Left ventricle myocardium superior (tissue), 1 donor: ENCODE results near the gene FXYD5. TPM values are rescaled to one million over a fixed set of nuclear protein-coding genes. Genes with fewer than 3 reads are reported as not detected.
A peak's percentile ranks its signal among the peaks of the same experiment; 100 is the strongest.
"Not testable (repeated sequence)": the region's sequence is repeated elsewhere in the genome, so short reads cannot be mapped to it uniquely, and the experiment has no call there.

Experiments used
- ATAC-seq: fragments of 200-7000 bp; cut with Tn5 transposase; one replicate; pipeline ENCODE4 v1.9.1; 2020; ENCODE audit warnings: mild to moderate bottlenecking, moderate library complexity
- DNase-seq: peaks from one replicate; pipeline ENCODE4 v3.0.0-alpha.2; 2020
- intact Hi-C: fragments of 100-400 bp; cut with micrococcal nuclease; formaldehyde crosslinking; loops from one replicate; pipeline ENCODE4 v1.11.0; 2022
- total RNA-seq: library from RNA; stranded (reverse); fragmentation: NEBNext Ultra II Directional; extraction: Animal tissue kit (Norgen Biotek cat#: 25700); gene quantifications from one replicate; pipeline ENCODE4 v1.2.1, GENCODE V29; 2021
- donor health status: DM: no; HTN: yes; CAD: no; lungs with severe emphysema.

FXYD5 gene
- total RNA-seq, 1 donor from 2014 or later: 21.2 TPM

DNA sequence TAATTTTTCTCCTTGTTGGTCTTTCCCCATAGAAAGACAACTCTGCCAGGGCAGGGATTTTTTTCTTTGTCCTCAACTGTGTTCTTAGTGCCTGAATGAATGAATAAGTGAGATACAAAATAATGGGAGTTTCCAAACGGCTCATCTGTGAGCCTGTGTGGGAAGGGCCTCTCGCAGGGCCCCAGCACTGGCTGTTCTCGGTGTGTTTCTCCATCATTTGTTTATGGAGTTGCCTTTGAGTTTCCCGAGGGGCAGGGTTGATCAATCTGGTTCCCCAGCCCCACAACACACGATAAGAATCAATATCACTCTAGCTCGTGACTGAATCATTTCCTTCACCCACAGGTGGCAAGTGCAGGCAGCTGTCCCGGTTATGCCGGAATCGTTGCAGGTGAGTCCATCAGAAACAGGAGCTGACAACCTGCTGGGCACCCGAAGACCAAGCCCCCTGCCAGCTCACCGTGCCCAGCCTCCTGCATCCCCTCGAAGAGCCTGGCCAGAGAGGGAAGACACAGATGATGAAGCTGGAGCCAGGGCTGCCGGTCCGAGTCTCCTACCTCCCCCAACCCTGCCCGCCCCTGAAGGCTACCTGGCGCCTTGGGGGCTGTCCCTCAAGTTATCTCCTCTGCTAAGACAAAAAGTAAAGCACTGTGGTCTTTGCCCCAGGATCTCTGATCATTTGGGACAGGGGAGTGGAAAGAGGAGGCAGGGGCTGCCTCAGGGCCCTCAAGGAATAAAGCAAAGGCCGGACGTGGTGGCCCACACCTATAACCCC lies 14.9 kb downstream of the FXYD5 start:
- DNase-seq (no peak), ATAC-seq (no peak)
- intact Hi-C loops: no loop called here

DNA sequence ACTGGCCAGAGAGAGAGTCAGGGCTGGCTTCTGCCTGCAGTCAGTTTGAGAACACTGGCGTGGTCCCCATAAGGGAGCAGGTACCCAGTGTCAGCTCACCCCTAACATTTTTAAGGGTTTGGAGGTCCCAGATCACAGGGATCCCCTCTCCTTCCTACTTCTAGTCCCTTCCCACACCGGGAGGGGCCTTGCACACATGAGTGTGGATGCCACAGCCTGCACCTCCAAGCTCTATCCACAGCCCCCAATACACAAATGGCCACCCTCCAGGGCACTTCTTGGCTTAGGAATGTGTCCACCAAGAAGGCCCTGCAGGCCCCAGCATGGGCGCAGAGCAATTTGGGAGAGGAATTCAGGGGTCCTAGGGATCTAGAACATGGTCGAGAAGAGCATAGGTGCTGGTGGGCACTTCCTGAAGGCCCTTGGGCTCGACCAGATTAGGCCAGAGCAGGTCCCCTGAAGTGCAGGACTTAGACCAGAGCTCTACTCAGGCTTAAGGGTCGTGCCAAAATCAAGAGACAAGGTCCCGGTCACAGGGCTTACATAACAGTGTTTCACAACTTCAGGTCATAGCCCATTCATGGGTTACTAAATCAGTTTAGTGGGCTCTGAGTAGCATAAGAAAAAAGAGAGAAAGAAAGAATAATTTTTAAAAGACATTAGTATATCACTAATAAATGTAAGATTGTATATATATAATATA lies 16.0 kb downstream of the FXYD5 start:
- no peak for DNase-seq
- peak; percentile 26 for ATAC-seq
- intact Hi-C loops: no loop called here

DNA sequence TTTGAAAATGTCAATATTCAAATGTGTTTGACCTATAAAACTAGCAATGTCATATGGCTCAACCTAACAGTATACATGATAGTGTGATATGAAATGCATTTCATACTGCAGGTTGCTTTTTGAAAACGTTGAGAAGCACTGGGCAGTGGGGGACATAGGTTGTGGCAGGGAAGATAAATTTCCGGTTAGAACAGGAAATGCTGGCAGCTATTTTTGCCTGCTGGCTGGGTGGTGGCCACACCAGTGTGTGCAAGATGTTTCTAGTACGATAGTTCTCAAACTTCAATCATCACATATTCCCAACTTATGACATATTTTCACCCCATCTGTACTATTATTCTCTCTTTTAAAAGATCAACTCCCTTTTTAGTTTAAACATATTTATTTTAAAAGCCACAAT lies 17.2 kb downstream of the FXYD5 start:
- DNase-seq (no peak), ATAC-seq (no peak)
- intact Hi-C loops: no loop called here

DNA sequence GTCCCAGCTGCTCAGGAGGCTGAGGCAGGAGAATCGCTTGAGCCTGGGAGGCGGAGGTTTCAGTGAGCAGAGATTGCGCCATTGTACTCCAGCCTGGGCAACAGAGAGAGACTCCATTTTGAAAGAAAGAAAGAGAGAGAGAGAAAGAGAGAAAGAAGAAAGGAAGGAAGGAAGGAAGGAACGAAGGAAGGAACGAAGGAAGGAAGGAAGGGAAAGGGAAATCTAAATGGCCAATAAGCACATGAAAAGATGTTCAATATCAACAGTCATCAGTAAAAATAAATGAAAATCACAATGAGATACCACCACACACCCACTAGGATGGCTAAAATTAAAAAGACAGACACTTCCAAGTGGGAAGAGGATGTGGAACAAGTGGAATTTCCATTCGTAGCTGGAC lies 19.7 kb downstream of the FXYD5 start:
- intact Hi-C loops: no loop called here
- ATAC-seq (no peak), DNase-seq (no peak)

DNA sequence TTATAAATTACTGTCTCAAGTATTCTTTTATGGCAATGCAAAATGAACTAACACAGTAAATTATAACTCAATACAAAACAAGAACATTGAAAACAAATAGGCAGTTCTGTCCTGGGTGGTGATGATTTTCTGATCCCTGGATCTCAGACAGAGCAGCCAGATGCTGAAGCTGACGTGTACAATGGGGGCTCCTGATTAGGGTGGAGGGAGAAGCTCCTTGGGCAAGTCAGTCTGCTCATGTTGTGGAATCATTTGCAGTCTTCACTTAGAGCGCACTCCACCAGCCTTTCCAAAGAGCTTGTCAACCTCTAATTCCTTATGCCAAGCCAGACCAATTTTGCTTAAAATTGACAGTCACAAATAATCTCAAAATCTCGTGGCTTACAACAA lies 21.6 kb downstream of the FXYD5 start:
- intact Hi-C loops: no loop called here
- DNase-seq (no peak), ATAC-seq (no peak)

DNA sequence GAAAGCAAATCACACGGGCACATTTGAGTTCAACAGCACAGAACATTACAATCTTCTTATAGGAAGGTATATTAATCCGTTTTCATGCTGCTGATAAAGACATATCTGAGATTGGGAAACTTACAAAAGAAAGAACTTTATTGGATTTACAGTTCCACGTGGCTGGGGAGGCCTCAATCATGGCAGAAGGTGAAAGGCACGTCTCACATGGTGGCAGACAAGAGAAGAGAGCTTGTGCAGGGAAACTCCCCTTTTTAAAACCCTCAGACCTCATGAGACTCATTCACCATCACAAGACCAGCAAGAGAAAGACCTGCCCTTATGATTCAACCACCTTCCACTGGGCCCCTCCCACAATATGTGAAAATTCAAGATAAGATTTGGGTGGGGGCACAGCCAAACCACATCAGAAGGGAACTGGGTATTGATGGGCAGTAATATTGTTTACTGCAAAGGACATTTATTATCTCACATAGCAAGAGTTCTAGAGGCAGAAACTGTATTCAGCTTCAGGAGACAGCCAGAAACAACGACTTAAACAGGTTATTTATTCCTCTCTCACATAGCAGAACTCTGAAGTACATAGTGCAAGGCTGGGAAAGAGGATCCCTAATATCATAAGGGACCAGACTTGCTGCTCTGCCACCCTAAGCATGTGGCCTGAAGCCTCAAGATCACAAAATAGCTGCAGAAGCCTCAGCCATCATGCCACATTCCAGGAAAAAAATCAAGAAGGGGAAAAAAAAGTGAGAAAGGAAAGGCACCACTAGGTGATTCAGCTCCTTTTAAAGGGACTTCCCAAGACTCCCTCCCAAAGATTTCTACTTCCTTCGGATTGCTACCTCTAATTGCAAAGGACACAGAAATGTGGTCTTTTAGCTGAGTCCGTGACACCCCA lies 23.1 kb downstream of the FXYD5 start:
- ATAC-seq (no peak), DNase-seq (no peak)
- intact Hi-C loops: no loop called here

DNA sequence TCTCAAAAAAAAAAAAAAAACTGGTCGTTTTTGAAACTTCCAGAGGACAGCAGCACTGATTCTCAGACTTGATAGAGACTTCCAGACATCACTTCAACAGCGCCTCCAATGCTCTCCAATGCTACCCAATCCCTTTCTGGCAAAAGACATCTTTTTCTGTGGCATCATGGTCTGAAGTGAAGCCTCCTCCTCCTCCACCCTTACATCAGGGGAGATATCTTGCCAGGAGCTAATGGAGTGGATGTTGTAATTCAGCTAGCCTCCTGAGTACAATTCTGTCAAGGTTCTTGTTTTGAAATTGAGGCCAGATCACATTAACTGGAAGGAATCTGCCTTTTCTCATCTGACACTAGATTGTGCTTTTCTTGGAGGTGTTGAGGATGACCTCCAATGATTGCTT lies 24.2 kb downstream of the FXYD5 start:
- intact Hi-C loops: no loop called here
- DNase-seq (no peak), ATAC-seq (no peak)

DNA sequence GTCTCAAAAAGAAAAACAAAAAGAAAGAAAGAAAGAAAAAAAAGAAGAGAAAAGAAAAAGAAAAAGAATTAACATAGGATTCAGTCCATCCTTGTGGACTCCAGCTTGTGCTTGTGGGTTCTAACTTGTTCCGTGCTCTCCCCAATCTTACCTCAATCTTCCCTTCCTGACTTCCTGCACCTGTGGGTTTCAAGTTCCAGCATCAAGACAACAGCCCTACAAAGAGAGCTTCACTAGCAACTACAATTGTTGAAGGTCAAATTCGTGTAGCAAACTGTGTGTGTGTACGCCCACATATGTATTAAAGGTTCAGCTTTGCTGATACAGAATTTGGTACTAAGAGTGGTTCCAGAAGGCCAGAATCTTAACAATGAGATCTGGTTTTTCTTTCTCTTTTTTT lies 25.3 kb downstream of the FXYD5 start:
- intact Hi-C loops: no loop called here
- DNase-seq (no peak), ATAC-seq (no peak)

DNA sequence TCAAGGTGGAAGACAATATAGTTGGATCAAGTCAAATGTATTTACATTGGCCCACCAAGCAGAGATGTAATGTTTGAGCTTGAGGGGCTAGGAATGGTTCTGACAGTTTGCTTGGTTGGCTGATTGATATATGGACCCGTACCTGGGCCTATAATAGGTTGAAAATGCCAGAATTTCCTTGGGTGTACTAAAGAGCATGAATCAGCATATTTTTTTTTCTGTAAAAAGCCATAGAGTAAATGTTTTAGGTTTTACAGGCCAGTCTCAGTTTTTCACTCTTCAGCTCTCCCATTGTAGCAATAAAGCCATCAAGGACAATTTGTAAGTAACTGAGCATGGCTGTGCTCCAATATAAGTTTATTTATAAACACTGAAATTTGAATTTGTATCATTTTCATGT lies 26.9 kb downstream of the FXYD5 start:
- DNase-seq (no peak), ATAC-seq (no peak)
- intact Hi-C loops: no loop called here

DNA sequence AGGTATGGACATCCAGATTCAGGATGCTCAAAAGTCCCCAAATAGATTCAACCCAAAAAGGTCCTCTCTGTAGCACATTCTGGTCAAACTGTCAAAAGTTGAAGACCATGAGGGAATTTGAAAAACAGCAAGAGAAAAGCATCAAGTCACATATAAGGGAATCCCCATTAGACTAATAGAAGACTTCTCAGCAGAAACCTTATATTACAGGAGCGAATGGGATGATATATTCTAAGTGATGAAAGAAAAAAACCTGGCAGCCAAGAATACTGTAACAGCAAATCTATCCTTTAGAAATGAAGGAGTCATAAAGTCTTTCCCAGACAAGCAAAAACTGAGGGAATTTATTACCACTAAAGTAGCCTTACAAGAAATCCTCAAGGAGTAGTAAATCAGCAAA lies 29.7 kb downstream of the FXYD5 start:
- intact Hi-C loops: no loop called here

DNA sequence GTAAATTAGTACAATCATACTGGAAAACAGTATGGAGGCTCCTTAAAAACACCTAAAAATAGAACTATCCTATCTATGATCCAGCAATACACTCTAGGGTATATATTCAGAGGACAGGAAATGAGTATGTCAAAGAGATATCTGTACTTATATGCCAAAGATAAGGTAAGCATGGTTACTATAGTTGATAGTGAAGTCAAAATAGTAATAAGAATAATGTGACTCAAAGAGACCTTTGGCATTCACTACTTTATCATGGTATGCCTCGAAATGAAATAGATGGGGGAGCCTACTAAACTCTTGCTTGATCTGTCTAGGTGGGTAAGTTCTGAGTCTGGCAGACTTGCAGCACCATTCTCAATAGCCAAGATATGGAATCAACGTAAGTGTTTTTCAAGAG lies 30.3 kb downstream of the FXYD5 start:
- no peak for DNase-seq
- intact Hi-C loops: no loop called here
- ATAC-seq: no peak

More for the DNA sequence above, 29.7 kb downstream of the FXYD5 start:
- no peak for DNase-seq
- no peak for ATAC-seq

DNA sequence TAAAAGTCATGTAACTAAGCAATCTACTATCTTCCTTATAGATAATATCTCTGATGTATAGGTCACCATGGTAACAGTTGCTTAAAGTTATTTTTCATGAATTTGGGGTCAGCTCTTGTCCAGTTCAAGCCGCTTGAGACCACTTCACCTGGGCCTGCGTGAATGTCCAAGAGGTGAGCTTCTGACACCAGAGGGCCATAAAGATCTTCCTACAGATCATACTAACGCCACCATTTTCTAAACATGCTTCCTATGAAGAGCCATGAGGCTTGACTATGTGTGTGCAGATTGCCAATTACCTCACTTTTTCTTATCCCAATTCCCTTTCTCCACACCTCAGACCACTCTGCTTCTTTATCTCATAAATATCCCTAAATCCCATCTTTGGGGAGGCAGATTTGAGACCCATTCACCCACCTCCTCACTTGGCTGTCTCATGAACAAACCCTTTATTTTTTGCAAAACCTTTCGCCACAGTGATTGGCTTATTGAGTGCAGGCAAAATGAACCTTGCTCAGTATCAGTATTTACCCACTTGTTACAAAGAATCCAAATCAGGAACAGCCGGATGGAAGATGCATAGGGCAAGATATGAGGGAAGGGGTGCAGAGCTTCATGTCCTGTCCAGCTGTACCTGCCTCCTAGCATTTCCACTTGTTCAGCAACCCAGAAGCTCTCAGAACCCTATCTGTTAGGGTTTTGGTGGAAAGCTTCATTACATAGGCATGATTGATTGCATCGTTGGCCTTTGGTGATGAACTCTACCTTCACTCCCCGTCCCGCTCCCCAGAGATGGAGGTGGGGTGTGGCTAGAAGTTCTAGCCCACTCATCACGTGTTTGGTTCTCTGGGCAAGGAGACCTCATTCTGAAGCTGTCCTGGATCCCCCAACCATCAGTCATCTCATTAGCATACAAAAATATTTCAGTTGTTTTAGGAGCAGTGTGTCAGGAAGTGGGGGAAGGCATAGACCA lies 39.8 kb downstream of the FXYD5 start:
- no peak for ATAC-seq
- DNase-seq: no peak
- intact Hi-C loops: no loop called here

DNA sequence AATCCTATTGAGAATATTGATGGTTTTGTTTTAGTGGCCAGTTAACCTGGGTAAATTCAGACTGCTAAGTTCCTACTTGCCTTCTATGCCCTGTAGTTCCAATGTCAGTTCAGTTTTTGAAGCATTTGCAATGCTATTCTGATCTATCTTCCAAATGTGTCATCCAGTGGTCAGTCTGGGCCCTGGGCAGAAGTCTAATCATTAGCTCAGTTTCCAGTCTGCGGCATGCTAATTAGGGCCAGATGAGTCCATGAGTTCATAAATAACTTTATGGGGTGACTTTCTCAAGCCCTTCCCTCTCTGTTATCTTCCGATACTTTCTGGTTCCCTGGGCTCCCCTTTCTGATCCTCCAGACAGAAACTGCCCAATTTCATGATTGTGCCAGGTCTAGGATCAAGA lies 41.3 kb downstream of the FXYD5 start:
- ATAC-seq (no peak), DNase-seq (no peak)
- intact Hi-C loops: no loop called here

DNA sequence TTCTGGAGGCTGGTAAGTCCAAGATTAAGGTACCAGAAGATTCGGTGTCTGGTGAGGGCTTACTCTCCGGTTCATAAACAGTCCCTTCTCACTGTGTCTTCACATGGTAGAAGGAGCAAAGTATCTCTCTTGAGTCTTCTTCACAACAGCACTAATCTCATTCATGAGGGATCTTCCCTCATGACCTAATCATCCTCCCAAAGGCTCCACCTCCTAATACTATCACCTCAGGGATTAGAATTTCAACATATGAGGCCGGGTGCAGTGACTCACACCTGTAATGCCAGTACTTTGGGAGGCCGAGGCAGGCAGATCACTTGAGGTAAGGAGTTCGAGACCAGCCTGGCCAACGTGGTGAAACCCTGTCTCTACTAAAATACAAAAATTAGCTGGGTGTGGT lies 42.3 kb downstream of the FXYD5 start:
- intact Hi-C loops, ATAC-seq, DNase-seq: not testable (repeated sequence)

DNA sequence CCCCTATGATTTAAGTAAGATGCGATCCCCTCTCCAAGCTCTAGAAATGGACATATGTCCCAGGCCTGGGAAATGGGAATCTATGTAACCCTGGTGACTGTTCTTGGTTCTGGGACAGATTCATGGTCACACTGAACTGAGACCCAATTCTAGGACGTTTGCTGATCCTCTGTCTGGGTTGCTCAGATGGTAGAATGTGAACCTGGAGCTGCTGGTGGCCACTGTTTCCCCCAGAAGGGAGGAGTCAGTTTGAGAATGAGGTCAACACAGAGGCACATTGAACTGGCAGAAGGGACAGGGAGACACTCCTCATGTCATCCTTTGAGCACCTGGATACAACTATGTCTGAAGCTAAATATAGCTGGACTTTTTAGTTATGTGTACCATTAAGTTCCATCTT lies 44.9 kb downstream of the FXYD5 start:
- intact Hi-C loops: no loop called here

DNA sequence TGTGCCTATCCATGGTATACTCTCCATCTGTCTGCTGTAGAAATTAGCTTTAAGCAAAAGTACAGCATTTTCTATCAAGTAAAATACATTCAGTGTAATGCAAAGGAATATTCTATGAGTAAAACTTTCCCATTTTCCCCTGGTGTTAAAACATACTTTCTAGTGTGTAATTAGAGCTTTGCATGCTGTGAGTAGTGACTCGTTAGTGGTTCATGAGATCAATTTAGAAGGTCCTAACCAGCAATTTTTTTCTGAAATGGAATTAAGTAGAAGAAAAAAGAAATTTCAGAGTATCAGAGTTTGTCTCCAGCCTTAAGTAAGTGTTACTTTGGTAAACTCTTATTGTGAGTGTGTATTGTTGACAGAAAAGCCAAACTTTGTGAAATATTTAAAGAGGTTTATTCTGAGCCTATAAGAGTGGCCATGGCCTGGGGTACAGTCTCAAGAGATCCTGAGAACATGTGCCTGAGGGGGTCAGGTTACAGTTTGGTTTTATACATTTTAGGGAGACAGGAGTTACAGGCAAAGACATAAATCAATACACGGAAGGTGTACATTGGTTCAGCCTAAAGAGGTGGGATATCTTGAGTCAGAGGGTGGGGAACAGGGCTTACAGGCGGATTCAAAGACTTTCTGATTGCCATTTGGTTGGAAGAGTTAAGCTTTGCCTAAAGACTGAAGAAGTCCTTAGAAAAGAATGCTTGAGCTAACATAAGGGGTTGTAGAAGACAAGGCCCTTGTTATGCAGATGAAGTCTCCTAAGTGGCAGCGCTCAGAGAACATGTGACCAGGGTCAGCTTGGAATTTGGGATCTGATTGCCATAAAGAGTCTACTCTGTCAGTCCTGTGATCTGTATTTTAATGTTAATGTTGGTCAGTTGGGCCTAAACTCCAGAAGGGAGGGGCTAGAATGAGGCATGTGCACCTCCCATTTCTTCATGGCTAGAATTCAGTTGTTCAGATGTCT lies 48.5 kb downstream of the FXYD5 start:
- ATAC-seq (no peak), DNase-seq (no peak)
- intact Hi-C loops: no loop called here

More for the DNA sequence above, 44.9 kb downstream of the FXYD5 start:
- ATAC-seq: no peak
- no peak for DNase-seq

DNA sequence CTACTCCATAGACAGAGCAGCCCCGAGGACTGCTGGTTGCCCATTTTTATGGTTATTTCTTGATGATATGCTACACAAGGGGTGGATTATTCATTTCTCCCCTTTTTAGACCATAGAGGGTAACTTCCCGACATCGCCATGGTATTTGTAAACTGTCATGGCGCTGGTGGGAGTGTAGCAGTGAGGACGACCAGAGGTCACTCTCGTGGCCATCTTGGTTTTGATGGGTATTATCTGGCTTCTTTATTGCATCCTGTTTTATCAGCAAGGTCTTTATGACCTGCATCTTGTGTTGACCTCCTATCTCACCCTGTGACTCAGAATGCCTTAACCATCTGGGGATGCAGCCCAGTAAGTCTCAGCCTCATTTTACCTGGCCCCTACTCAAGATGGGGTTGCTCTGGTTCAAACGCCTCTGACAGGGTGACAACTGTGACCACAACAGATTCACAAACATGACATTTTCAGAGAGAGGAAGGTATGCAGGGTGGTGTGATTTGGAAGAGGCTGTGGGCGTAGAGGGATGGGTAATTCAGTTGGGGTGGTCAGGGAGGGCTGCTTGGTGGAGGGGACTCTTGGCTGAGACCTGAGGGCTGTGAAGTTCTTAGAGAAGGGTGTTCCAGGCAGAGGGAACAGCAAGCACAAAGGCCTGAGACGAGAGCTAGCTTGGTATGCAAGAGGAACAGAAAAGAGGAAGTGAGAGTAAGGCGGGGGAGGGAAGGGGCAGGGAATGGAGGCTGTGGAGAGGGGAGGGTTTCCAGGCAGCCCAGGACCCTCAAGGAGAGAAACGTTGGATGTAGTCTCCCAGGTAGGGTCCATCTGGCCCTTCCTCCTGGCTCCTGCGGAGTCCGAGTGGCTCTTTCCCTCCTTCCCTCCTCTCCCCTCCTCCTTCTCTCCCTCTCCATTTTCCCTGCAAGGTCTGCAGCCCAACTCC lies 50.5 kb downstream of the FXYD5 start:
- DNase-seq: no peak
- peak; percentile 60 for ATAC-seq
- intact Hi-C loops: no loop called here
